CD4-positive, alpha-beta T cell treated with Interleukin-21 for 1 hour (primary cell): ENCODE data around the gene KRTAP2-4.
"Not testable (repeated sequence)": the region's sequence is repeated elsewhere in the genome, so short reads cannot be mapped to it uniquely, and the experiment has no call there.

Experiments
- DNase-seq: peaks from one replicate; pipeline ENCODE4 v3.0.0-alpha.2; 2020

The KRTAP2-4 gene, protein sequence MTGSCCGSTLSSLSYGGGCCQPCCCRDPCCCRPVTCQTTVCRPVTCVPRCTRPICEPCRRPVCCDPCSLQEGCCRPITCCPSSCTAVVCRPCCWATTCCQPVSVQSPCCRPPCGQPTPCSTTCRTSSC

DNA sequence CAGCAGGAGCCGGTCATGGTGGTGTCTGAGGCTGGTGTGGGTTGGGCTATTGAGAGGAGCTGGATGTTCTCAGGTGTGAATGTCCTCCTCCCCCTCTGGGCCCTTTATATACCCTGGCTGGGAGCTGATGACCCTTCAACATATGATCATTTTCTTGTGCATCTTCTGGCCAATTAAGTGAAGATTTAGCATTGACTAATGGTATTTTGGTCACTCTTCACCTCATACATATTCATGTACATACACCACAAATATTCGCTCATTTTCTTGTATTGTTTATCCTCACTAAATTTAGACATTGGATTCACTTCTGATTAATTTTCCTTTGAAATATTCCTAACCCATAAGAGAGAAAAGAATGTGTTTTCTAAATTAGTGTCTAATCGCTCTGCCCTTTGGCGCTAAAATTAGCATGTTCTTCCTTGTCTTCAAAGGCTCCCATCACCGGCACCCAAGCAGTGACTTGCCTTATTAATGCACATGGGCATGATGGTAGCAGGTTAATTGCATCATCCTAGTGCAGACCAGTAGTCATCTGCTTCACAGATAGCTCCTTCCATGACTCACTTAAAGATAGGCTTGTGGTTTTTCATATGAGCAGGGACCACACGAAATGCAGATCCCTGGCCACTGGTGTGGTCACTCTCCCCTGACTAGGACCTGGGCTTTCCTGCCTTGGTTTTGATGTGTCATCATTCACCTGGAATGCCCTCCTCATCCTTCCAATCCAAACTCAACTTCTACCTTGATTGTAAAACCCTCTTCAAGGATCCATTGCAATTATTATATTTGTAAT, at the start of gene KRTAP2-4:
KRTAP2-4 (minus strand) TSS at position 51 of the 796 bp plus-strand sequence; CDS start at position 17, 34 bp downstream.
- no peak for DNase-seq

GRCh38 chr17:41111151-41111885, 45.6 kb upstream of the KRTAP2-4 start:
- no peak for DNase-seq

- not testable (repeated sequence) for DNase-seq
These were observed 43.2 kb upstream of the KRTAP2-4 start for GRCh38 chr17:41108728-41109386.

DNA sequence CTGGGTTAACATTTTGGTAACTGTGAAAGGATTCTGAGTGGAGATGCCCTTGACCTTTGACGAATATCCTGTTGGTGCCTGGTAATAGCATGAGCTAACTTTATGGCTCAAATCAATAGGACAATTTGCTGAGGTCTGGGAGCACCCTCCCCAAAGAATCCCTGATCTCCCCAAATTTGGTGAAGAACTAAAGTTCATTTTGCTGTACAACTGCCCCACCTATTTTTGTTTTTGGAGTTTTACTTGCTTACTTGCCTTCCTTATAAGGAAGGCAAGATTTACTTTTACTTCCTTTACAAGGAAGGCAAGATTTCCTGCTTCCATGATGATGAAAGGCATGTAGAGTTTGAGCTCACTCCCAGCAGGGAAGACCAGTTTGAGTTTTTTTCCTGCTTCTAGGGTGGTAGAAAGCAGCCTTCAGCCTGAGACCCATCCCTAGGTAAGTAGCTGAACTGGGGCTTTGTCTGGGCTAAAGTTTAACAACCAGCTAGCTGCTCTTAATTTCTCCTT, 42.3 kb upstream of the KRTAP2-4 start:
- DNase-seq, result no peak

- not testable (repeated sequence) for DNase-seq
These were observed 39.7 kb upstream of the KRTAP2-4 start, which contains the start of gene KRTAP4-9 for GRCh38 chr17:41105347-41105746. KRTAP4-9 (plus strand) TSS chr17:41105389; CDS start chr17:41105389, 0 bp downstream.

DNA sequence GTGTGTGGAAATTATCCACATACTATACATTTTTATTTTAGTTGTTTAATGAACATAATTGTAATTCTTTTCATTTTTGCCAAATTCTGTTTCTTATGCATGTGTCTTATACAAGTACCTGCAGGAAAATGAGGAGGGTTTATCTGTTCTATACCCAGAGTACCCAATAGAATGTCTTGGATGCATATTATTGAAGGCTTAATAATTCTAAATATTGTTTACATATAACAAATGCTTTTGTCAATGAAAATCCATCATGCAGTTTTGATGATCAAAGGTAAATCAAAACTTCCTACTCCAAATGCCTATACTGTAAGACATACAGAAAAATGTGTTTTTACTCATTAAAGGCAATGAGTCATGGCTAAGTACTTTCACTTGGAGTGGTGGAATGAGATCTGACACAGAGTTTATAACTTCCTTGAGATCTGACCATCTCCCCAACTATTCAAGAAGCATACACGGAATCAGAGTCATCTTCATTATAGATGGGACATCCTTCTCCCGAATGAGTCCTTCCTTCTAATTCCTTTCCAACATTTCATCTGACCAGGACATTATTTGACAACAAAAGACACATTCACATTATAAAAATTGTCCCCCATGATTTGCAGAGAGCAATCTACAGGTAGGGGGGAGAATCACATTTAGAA, 38.8 kb upstream of the KRTAP2-4 start:
- DNase-seq, result not testable (repeated sequence)

DNA sequence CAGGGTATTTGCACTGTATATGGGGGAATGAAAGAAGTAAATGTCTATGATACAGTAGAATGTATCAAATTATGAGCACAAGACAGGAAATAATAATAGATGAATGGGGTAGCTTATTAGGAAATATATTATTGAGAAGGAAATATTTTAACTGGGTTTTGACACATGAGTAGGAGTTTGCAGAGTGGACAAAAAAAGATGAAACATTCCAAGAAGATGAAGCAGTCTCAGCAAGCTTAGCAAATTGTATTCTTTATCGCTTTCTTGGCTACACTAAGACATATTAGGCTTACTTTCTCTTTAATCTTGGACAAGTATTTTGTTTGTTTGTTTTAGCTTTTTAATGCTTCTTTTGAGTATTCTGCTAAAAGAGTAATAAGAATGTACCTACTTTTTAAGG, 38.2 kb upstream of the KRTAP2-4 start:
- no peak for DNase-seq

DNA sequence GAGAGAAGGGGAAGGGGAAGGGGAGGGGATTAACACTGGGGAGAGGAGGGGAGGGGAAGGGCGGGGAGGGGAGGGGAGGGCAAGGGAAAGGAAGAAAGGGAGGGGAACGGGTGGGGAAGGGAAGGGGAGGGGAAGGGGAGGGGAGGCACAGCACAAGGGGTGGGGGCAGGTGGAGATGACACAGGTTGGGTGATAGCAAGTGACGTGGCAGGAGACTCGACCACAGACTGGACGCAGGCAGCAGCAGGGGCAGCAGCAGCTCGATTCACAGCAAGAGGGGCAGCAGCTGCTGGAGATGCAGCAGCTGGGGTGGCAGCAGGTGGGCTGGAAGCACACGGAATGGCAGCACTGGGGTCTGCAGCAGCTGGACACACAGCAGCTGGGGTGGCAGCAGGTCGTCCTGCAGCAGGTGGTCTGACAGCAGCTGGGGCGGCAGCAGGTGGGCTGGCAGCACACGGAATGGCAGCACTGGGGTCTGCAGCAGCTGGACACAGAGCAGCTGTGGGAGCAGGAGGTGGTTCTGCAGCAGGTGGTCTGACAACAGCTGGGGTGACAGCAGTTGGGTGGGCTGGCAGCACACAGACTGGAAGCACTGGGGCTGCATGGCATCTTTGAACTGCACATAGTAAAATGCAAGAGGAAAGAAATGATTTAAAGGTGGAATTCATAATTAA, 36.0 kb upstream of the KRTAP2-4 start, which contains the start of gene KRTAP4-16:
KRTAP4-16 (minus strand) TSS at position 624 of the 674 bp plus-strand sequence; CDS start at position 624, 0 bp downstream.
- DNase-seq, result no peak

- not testable (repeated sequence) for DNase-seq
These were observed 34.2 kb upstream of the KRTAP2-4 start for GRCh38 chr17:41099682-41100480.

DNA sequence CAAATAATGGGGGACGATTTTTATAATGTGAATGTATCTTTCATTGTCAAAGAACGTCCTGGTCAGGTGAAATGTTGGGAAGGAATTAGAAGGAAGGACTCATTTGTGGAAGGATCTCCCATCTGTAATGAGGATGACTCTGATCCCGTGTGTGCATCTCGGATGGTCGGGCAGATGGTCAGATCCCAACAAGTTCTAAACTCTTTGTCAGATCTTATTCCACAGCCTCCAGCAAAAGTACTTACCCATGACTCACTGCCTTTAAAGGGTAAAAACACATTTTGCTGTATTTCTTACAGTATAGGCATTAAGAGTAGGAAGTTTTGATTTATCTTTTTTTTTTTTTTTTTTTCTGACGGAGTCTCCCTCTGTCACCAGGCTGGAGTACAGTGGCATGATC, 32.8 kb upstream of the KRTAP2-4 start:
- no peak for DNase-seq

DNA sequence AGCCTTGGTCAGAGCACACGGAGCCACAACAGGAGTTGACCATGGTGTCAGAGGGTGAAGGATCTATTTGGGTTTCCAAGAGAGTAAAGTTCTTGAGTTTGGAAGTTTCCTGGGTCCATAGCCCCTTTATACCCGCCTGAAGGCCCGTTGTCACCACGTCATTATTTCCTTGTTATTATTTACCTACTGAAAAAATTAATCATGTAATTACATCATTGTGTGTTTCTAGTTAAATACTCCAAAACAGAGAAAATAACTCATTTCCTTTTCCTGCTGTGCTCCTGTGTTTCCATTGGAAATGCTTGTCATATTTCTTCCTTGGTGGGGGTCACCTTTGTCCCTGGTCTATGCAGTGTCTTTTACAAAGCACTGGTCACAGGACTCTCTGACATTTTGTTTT, 32.4 kb upstream of the KRTAP2-4 start, which contains the start of gene KRTAP4-8:
KRTAP4-8 (minus strand) TSS at position 101 of the 400 bp plus-strand sequence; CDS start at position 43, 58 bp downstream.
- no peak for DNase-seq

- no peak for DNase-seq
These were observed 30.4 kb upstream of the KRTAP2-4 start for GRCh38 chr17:41096055-41096454.

- DNase-seq, result not testable (repeated sequence)
These were observed 23.2 kb upstream of the KRTAP2-4 start for GRCh38 chr17:41088760-41089352.

GRCh38 chr17:41084100-41084856, 18.6 kb upstream of the KRTAP2-4 start, which contains the start of gene KRTAP4-7:
KRTAP4-7 (plus strand) TSS chr17:41084150; CDS start chr17:41084207, 57 bp downstream.
- not testable (repeated sequence) for DNase-seq

DNA sequence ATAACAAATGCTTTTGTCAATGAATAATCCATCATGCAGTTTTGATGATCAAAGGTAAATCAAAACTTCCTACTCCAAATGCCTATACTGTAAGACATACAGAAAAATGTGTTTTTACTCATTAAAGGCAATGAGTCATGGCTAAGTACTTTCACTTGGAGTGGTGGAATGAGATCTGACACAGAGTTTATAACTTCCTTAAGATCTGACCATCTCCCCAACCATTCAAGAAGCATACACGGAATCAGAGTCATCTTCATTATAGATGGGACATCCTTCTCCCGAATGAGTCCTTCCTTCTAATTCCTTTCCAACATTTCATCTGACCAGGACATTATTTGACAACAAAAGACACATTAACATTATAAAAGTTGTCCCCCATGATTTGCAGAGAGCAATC, 17.7 kb upstream of the KRTAP2-4 start:
- DNase-seq, result not testable (repeated sequence)

DNA sequence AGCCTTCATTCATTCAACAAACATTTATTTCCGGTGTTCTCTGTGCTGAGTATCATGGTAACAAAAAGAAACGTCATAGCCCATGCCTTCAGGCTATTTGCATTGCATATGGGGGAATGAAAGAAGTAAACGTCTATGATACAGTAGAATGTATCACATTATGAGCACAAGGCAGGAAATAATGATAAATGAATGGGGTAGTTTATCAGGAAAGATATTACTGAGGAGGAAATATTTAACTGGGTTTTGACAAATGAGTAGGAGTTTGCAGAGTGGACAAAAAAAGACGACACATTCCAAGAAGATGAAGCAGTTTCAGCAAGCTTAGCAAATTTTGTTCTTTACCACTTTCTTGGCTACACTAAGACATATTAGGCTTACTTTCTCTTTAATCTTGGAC, 16.9 kb upstream of the KRTAP2-4 start:
- DNase-seq, result no peak

GRCh38 chr17:41076788-41077187, 11.1 kb upstream of the KRTAP2-4 start:
- DNase-seq, result no peak

- no peak for DNase-seq
These were observed 8.0 kb upstream of the KRTAP2-4 start for GRCh38 chr17:41073676-41074075.
